Adrenal gland (tissue), 12 donors: ENCODE results near the gene RABGAP1L. TPM values are rescaled to one million over a fixed set of nuclear protein-coding genes. Genes with fewer than 3 reads are reported as not detected.

Experiments used
- DNase-seq, 7 donors: peaks; one replicate each; pipeline ENCODE4 v3.0.0-alpha.2; 2019 to 2020
- H3K27ac ChIP-seq, 5 donors: fragments of 200-600 bp; sonication (generic) in 4 of 5; 1 replicate in 3 of 5; 2 replicates in 2 of 5; pipeline versions ENCODE4 v1.5.1 to v1.8.0; 2016 to 2020; ENCODE audit warnings: mild to moderate bottlenecking in 1 of 5
- H3K27me3 ChIP-seq: fragments of 200-600 bp; 2 replicates; pipeline ENCODE4 v1.8.0; 2021
- H3K36me3 ChIP-seq, 2 donors: fragments of 200-600 bp; replicated peaks in 1 of 2; 1 replicate in 1 of 2; 2 replicates in 1 of 2; pipeline versions ENCODE4 v1.5.1 to v1.8.0; 2018 to 2022
- H3K4me1 ChIP-seq, 2 donors: fragments of 200-600 bp; replicated peaks in 1 of 2; 1 replicate in 1 of 2; 2 replicates in 1 of 2; pipeline versions ENCODE4 v1.5.1 to v1.8.0; 2018 to 2021
- H3K4me3 ChIP-seq, 4 donors: fragments of 200-600 bp; sonication (generic) in 3 of 4; one replicate each; pipeline ENCODE4 v1.5.1; 2016 to 2018
- H3K9me3 ChIP-seq, 3 donors: fragments of 200-600 bp; sonication (generic) in 1 of 3; replicated peaks in 1 of 3; 1 replicate in 2 of 3; 2 replicates in 1 of 3; pipeline versions ENCODE4 v1.5.1 to v1.8.0; 2016 to 2021
- CTCF ChIP-seq, 6 experiments: fragments of 450-650 bp in 4 of 6; fragments of 200-600 bp in 2 of 6; sonication (generic) in 1 of 6; IDR thresholded peaks; 1 replicate in 5 of 6; 2 replicates in 1 of 6; pipeline versions ENCODE4 v1.5.1 to v1.8.0; 2016 to 2021; ENCODE audit warnings: antibody characterized with exemption in 6 of 6, mild to moderate bottlenecking in 2 of 6, moderate library complexity in 1 of 6
- POLR2A ChIP-seq, 2 donors: fragments of 450-650 bp; IDR thresholded peaks; one replicate each; pipeline ENCODE4 v1.6.1; 2017; ENCODE audit warnings: antibody characterized with exemption in 2 of 2, mild to moderate bottlenecking in 2 of 2, moderate library complexity in 1 of 2
- WGBS, 4 donors: extraction: QIAGEN DNeasy Blood & Tissue Kit in 2 of 4; methylation state at CpG; one replicate each; pipeline versions ENCODE4 v1.1.5 to v1.1.7; 2013 to 2017; 5-methylcytosine and 5-hydroxymethylcytosine counted together
- intact Hi-C, 2 donors: fragments of 100-400 bp; cut with DNase I; formaldehyde crosslinking; loops; one replicate each; pipeline versions ENCODE4 v1.14.1 to v1.15.0; 2022 to 2023
- polyA plus RNA-seq, 3 donors: library from polyadenylated mRNA; stranded (reverse); fragments of 200-250 nt in 2 of 3; fragments of 350-450 nt in 1 of 3; fragmentation: Illumina TruSeq in 1 of 3; extraction: RNeasy Lipid Tissue Mini Kit (QIAGEN cat#74804) in 1 of 3; gene quantifications; one replicate each; pipeline ENCODE4 v1.2.3, GENCODE V29; 2013 to 2014
- total RNA-seq, 9 donors: library from RNA; depleted of rRNA in 4 of 9; stranded (reverse); fragments of >200 nt in 4 of 9; fragments of 120-200 nt in 1 of 9; fragmentation: NEBNext Ultra II Directional in 1 of 9; extraction: Animal tissue kit (Norgen Biotek cat#: 25700) in 1 of 9; gene quantifications; one replicate each; pipeline versions ENCODE4 v1.1.0 to v1.2.4, GENCODE V29; 2013 to 2023
- donor health status: healthy with polysubstance abuse.
- donor health status: Bipolar disorder and iron deficiency.
- donor health status: DM: yes; HTN: yes; CAD: no.
- donor health status: DM: no; HTN: no; CAD: no.
- donor health status: DM: no; HTN: no; CAD: no.
- donor health status: DM: yes; HTN: yes; CAD: no.

The RABGAP1L gene
- total and polyA plus RNA-seq, 12 donors, result 10.4 to 29.9 (median 19.7) TPM

- Histone ChIP-seq H3K4me3 (no peak overlapping the region), H3K9me3 (no peaks in the 10 kb centered on the region), H3K27me3 (no peaks in the 10 kb centered on the region), H3K36me3 (no peaks in the 10 kb centered on the region), H3K4me1 (no peaks in the 10 kb centered on the region), H3K27ac (no peak overlapping the region)
- no peak for DNase-seq
- no peak for TF ChIP-seq POLR2A (IDR thresholded peaks at IDR 0.05)
- WGBS, 4 donors, result 96 to 100% (median 97%) methylated on average over 7 of the region's 7 CpGs
- intact Hi-C loops, result no loop called here
Observed at GRCh38 chr1:174678657-174679056, 519.3 kb downstream of the RABGAP1L start.

GRCh38 chr1:174680101-174680500 is 520.8 kb downstream of the RABGAP1L start:
- no peak for TF ChIP-seq POLR2A (IDR thresholded peaks at IDR 0.05)
- TF ChIP-seq CTCF (IDR thresholded peaks at IDR 0.05), result no peak
- WGBS, 4 donors, result 86 to 100% (median 94%) methylated on average over 3 of the region's 3 CpGs

GRCh38 chr1:174682419-174683008 is 523.2 kb downstream of the RABGAP1L start:
- DNase-seq, result peak in 2 of 7 donors; percentile 11 to 12
- TF ChIP-seq POLR2A (IDR thresholded peaks at IDR 0.05) (no peak), CTCF (IDR thresholded peaks at IDR 0.05) (no peak)
- 20 to 36% (median 34%) methylated on average over 2 of the region's 2 CpGs for WGBS, 4 donors

More at GRCh38 chr1:174680101-174680500, 520.8 kb downstream of the RABGAP1L start:
- Histone ChIP-seq H3K4me3 (no peak overlapping the region), H3K27ac (no peak overlapping the region), H3K4me1 (no peaks in the 10 kb centered on the region), H3K9me3 (no peaks in the 10 kb centered on the region), H3K36me3 (no peaks in the 10 kb centered on the region), H3K27me3 (no peaks in the 10 kb centered on the region)
- DNase-seq, result no peak
- intact Hi-C loops, result no loop called here

GRCh38 chr1:174686213-174686612 is 526.9 kb downstream of the RABGAP1L start:
- intact Hi-C loops, result no loop called here
- no peaks in the 10 kb centered on the region for H3K36me3 ChIP-seq
- no peaks in the 10 kb centered on the region for H3K27me3 ChIP-seq
- no peak for TF ChIP-seq POLR2A (IDR thresholded peaks at IDR 0.05)
- no peak for TF ChIP-seq CTCF (IDR thresholded peaks at IDR 0.05)
- H3K9me3 ChIP-seq, result no peaks in the 10 kb centered on the region
- H3K4me3 ChIP-seq, result no peak overlapping the region
- no peak for DNase-seq
- H3K27ac ChIP-seq, result no peak overlapping the region
- no peaks in the 10 kb centered on the region for H3K4me1 ChIP-seq

More at GRCh38 chr1:174682419-174683008, 523.2 kb downstream of the RABGAP1L start:
- intact Hi-C loops, result no loop called here
- no peaks in the 10 kb centered on the region for H3K36me3 ChIP-seq
- no peaks in the 10 kb centered on the region for H3K4me1 ChIP-seq
- no peak overlapping the region for H3K27ac ChIP-seq
- H3K27me3 ChIP-seq, result no peaks in the 10 kb centered on the region
- H3K9me3 ChIP-seq, result no peaks in the 10 kb centered on the region
- H3K4me3 ChIP-seq, result no peak overlapping the region

GRCh38 chr1:174689524-174689923 is 530.2 kb downstream of the RABGAP1L start:
- Histone ChIP-seq H3K27ac (no peak overlapping the region), H3K36me3 (no peaks in the 10 kb centered on the region), H3K27me3 (no peaks in the 10 kb centered on the region), H3K9me3 (no peaks in the 10 kb centered on the region), H3K4me3 (no peak overlapping the region), H3K4me1 (no peaks in the 10 kb centered on the region)
- no peak for DNase-seq
- TF ChIP-seq POLR2A (IDR thresholded peaks at IDR 0.05), result no peak
- no peak for TF ChIP-seq CTCF (IDR thresholded peaks at IDR 0.05)
- intact Hi-C loops, result no loop called here
- WGBS, 4 donors, result 58 to 75% (median 72%) methylated on average over 1 of the region's 1 CpG
